Type B pancreatic cell (in vitro differentiated cells): ENCODE data around the gene TMC1. TPM values are rescaled to one million over a fixed set of nuclear protein-coding genes. Genes with fewer than 3 reads are reported as not detected.
A peak's percentile ranks its signal among the peaks of the same experiment; 100 is the strongest.

ENCODE experiments used
- DNase-seq: peaks from one replicate; pipeline ENCODE4 v3.0.0; 2021; ENCODE audit warnings: mixed read lengths; ENCODE audit not compliant: unreplicated experiment; ENCODE audit errors: extremely low spot score
- H3K27ac Mint-ChIP-seq: 2 replicates; pipeline ENCODE4 v1.8.0; 2021; ENCODE audit warnings: mild to moderate bottlenecking, mixed read lengths
- H3K27me3 Mint-ChIP-seq: 2 replicates; pipeline ENCODE4 v1.8.0; 2021; ENCODE audit warnings: mixed read lengths
- H3K36me3 Mint-ChIP-seq: 2 replicates; pipeline ENCODE4 v1.8.0; 2021; ENCODE audit warnings: mixed read lengths
- H3K4me1 Mint-ChIP-seq: one replicate; pipeline ENCODE4 v1.8.0; 2021; ENCODE audit warnings: mixed read lengths; ENCODE audit not compliant: unreplicated experiment
- H3K4me3 Mint-ChIP-seq: 2 replicates; pipeline ENCODE4 v1.8.0; 2021; ENCODE audit warnings: mild to moderate bottlenecking, mixed read lengths
- H3K9me3 Mint-ChIP-seq: 2 replicates; pipeline ENCODE4 v1.8.0; 2021; ENCODE audit warnings: mixed read lengths
- CTCF ChIP-seq: fragments of 200-600 bp; sonication (generic); conservative IDR thresholded peaks from 2 replicates; pipeline ENCODE4 v1.5.0; 2021; ENCODE audit warnings: antibody characterized with exemption, mild to moderate bottlenecking
- total RNA-seq: library from RNA; stranded (reverse); gene quantifications from 2 replicates; pipeline ENCODE4 v1.2.1, GENCODE V29; 2021; ENCODE audit warnings: low replicate concordance

Gene TMC1
- total RNA-seq, 1 donor from 2014 or later: not detected

- Mint-ChIP-seq H3K27ac (peak overlapping the region; percentile 86), H3K27me3 (no peaks in the 10 kb centered on the region), H3K4me3 (peak overlapping the region; percentile 44), H3K36me3 (no peaks in the 10 kb centered on the region), H3K4me1 (peaks cover 13% of the 10 kb centered on the region), H3K9me3 (peaks cover 4% of the 10 kb centered on the region)
- DNase-seq: no peak
- no peak for TF ChIP-seq CTCF
Measured at GRCh38 chr9:72554221-72554641, 32.8 kb downstream of the TMC1 start.

- Mint-ChIP-seq H3K27ac (peak overlapping the region; percentile 65), H3K9me3 (peaks cover 4% of the 10 kb centered on the region), H3K27me3 (no peaks in the 10 kb centered on the region), H3K4me3 (no peak overlapping the region), H3K36me3 (no peaks in the 10 kb centered on the region), H3K4me1 (peaks cover 13% of the 10 kb centered on the region)
- DNase-seq: no peak
- TF ChIP-seq CTCF: no peak
Measured at GRCh38 chr9:72557549-72557948, 36.1 kb downstream of the TMC1 start.

- Mint-ChIP-seq H3K4me3 (no peak overlapping the region), H3K27me3 (no peaks in the 10 kb centered on the region), H3K4me1 (peaks cover 5% of the 10 kb centered on the region), H3K27ac (no peak overlapping the region), H3K36me3 (no peaks in the 10 kb centered on the region), H3K9me3 (peaks cover under 1% of the 10 kb centered on the region)
- no peak for TF ChIP-seq CTCF
- DNase-seq: no peak
Measured at GRCh38 chr9:72560086-72560485, 38.7 kb downstream of the TMC1 start.

GRCh38 chr9:72563806-72564205, 42.4 kb downstream of the TMC1 start:
- Mint-ChIP-seq H3K27me3 (no peaks in the 10 kb centered on the region), H3K4me1 (peaks cover 5% of the 10 kb centered on the region), H3K27ac (no peak overlapping the region), H3K4me3 (no peak overlapping the region), H3K36me3 (no peaks in the 10 kb centered on the region), H3K9me3 (peaks cover 13% of the 10 kb centered on the region)
- no peak for DNase-seq
- no peak for TF ChIP-seq CTCF

GRCh38 chr9:72564479-72565281, 43.3 kb downstream of the TMC1 start:
- H3K9me3 Mint-ChIP-seq: peaks cover 13% of the 10 kb centered on the region
- peaks cover 1% of the 10 kb centered on the region for H3K27me3 Mint-ChIP-seq
- DNase-seq: no peak
- TF ChIP-seq CTCF: no peak
- H3K4me1 Mint-ChIP-seq: peaks cover 5% of the 10 kb centered on the region
- no peaks in the 10 kb centered on the region for H3K36me3 Mint-ChIP-seq
- H3K27ac Mint-ChIP-seq: no peak overlapping the region
- H3K4me3 Mint-ChIP-seq: no peak overlapping the region
